Kidney capillary endothelial cell (primary cell): ENCODE results near the gene TRAPPC14.
"Not testable (repeated sequence)": the region's sequence is repeated elsewhere in the genome, so short reads cannot be mapped to it uniquely, and the experiment has no call there.

Experiments used
- DNase-seq: peaks from one replicate; pipeline ENCODE4 v3.0.0-alpha.2; 2018; ENCODE audit warnings: low spot score

The TRAPPC14 gene

GRCh38 chr7:100153708-100154535 lies 4.6 kb downstream of the TRAPPC14 start:
- DNase-seq = no peak

DNA sequence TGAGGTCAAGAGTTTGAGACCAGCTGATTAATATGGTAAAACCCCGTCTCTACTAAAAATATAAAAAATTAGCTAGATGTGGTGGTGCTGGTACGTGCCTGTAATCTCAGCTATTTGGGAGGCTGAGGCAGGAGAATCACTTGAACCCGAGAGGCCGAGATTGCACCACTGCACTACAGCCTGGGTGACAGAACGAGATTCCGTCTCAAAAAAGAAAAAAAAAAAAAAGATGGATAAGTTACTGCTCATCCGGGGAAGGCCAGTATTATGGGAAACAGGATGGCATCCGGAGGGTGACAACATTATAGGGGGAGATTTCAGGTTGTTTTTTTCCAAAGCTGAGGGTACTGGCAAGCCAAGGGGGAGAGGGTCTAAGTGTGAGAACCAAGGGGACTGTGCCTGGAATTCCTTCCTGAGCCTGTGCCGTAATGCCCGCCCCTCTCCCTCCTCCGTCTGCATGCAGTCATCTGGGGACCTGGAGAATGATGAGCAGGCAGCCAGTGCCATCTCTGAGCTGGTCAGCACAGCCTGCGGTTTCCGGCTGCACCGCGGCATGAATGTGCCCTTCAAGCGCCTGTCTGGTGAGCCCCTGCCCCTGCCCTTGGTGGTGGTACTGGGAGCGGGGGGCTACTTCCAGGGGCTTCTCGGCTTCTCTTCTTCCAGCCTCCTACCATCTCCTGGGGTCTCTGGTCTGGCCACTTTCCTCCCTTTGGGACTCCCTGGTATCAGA lies 5.4 kb downstream of the TRAPPC14 start:
- DNase-seq = no peak

DNA sequence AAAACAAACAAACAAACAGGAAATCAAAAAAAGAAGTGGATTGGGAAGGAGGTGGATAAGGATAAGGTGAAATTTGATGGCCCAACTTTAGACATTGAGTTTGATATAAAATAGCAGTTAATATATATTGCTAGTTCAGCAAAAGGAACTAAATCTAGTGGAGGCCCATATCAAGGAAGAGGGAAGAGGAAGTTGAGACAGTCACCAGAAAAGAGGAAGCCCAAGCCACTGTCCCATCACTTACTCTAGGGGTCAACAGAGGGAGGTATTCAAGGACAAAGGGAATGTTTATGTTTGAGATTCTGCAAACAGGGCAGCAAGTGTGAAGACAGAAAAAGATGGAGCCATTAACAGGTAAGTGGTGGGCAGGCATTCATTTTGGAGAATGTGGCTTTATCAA lies 6.1 kb downstream of the TRAPPC14 start:
- no peak for DNase-seq

DNA sequence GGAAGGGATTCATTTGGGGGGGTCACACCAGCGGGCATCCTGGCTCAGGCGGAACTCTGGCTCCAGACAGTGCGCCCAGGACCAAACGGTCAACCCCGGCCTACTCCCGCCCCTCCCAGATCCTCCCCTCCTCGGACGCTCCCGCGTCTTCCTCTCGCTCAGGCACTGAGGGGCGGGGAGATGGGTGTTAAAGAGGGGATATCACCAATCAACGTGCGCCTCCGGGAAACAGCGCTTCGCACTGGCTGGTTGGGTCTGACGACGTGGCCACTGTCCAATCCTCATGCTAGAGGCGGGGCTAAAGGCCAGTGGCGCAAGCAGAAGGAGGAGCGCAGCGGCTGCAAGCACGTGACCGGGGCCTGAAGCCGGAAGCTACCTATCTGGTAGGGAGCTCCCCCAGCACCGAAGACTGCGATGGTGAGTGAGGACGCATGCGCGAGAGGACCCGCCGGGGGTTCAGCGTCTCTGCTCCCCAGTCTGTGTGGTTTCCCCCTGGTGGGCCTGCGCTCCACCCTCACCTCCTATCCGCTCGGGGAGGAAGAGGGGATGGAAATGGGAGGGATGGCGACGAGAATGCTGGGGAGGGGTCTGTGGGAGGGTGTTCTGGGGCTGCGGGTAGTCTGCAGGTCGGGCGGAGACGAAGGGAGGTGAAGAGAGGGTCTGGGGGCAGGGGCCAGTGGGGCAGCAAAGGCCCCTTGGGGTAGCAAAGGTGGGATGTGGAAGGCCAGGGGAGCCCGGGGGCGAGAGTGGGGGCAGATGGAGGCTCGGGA lies 9.8 kb downstream of the TRAPPC14 start, which contains the start of gene LAMTOR4:
TSS of gene LAMTOR4 (plus strand) at position 360 of the 770 bp plus-strand sequence. CDS start at position 415, 55 bp downstream.
- peak; percentile 97 for DNase-seq

- DNase-seq = no peak
Measured at GRCh38 chr7:100148225-100148558, 10.3 kb downstream of the TRAPPC14 start.

DNA sequence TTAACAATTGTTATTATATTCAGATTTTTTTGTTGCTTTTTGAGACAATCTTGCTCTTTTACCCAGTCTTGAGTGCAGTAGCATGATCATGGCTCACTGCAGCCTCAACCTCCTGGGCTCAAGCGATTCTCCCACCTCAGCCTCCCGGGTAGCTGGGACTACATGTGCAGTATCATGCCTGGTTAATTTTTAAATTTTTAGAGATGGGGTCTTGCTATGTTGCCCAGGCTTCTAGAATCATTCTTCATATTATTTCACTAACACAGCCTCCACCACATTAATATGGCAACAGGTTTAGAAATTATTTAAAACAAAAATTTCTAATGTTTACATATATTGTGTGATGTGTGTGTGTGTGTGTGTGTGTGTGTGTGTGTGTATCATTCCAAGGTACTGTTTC lies 11.2 kb downstream of the TRAPPC14 start:
- DNase-seq = no peak

DNA sequence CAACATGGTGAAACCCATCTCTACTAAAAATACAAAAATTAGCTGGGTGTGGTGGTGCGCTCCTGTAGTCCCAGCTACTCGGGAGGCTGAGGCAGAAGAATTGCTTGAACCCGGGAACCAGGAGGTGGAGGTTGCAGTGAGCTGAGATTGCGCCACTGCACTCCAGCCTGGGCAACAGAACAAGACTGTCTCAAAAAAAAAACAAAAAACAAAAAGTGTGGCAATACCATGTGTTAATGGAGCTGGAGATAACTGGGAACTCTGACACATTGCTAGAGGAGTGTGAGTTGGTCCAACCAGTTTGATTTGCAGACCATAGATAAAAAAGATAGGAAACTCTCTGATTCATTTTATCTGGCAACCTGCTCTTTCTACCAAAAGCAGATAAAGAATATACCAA lies 12.2 kb downstream of the TRAPPC14 start:
- DNase-seq = not testable (repeated sequence)

DNA sequence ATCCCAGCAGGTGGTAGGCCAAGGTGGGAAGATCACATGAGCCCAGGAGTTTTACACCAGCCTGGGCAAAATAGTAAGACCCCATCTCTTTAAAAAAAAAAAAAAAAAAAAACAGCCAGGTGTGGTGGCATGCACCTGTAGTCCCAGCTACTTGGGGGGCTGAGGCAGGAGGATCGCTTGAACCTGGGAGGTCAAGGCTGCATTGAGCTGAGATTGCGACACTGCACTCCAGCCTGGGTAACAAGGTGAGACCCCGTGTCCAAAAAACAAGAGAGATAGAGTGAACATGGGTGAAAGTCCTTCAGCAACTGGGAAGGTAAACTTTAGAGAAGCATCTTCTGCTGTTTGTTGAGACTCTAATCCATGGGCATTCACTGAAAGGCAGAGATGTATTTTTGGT lies 16.1 kb downstream of the TRAPPC14 start:
- DNase-seq = no peak

GRCh38 chr7:100141555-100141949 lies 17.0 kb downstream of the TRAPPC14 start:
- no peak for DNase-seq

GRCh38 chr7:100137851-100138760 lies 20.4 kb downstream of the TRAPPC14 start:
- DNase-seq = no peak

GRCh38 chr7:100132697-100133151 lies 25.8 kb downstream of the TRAPPC14 start:
- peak; percentile 67 for DNase-seq

DNA sequence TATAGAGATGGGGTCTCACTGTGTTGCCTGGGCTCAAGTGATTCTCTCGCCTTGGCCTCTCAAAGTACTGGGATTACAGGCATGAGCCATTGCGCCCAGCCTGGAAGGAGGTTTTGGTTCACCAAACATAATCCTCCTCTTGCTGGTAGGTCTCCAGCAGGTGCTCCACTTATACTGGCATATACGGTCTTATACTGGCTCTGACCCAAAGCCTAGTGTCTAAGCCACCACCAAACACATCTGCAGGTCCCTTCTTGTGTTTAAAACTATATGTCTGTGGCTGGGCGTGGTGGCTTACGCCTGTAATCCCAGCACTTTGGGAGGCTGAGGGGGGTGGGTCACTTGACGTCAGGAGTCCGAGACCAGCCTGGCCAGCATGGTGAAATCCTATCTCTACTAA lies 26.4 kb downstream of the TRAPPC14 start:
- no peak for DNase-seq

DNA sequence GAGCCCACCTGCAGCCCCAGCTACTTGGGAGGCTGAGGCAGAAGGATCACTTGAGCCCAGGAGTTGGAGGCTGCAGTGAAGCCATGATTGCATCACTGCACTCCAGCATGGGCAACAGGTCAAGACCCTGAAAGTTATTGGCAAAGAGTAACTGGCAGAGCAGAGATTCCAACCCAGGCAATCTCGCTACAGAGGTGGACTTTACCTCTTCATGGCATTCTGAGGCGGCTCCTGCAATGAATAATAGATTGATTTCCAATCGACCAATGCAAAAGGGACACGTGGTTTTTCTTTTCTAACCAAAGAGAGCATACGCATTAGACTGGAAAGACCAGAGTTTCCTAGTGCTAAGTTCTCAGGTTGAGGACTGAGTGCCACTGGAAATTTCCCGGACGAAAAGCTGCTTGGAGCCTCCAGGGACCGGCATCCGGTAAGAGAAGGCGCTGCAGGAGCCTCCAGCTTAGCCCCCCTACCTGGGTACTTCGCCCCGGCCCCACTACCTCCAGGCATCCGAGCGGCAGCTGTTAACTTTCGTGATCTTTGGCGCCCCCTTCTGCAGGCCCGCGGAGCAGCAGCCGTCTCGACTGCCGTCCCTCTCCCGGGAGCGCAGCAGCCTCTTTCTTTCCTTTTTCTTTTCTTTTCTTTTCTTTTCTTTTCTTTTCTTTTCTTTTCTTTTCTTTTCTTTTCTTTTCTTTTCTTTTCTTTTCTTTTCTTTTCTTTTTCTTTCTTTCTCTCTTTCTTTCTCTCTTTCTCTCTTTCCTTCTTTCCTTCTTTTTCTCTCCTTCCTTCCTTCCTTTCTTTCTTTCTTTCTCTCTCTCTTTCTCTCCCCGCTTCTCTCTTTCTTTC lies 27.7 kb downstream of the TRAPPC14 start:
- peak; percentile 45 for DNase-seq

DNA sequence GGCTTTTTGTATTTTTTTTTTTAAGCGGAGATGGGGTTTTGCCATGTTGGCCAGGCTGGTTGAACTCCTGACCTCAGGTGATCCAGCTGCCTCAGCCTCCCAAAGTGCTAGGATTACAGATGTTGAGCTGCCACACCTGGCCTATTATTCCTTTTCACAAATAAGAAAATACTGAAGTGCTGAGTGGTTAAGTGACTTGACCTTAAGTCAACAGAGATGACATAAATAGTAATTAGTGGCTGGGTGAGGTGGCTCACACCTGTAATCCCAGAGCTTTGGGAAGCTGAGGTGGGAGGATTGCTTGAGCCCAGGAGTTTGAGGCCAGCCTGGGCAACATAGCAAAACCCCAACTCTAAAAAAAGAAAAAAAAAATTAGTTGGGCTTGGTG lies 28.3 kb downstream of the TRAPPC14 start:
- not testable (repeated sequence) for DNase-seq

- no peak for DNase-seq
Measured at GRCh38 chr7:100128637-100128963, 29.9 kb downstream of the TRAPPC14 start.

DNA sequence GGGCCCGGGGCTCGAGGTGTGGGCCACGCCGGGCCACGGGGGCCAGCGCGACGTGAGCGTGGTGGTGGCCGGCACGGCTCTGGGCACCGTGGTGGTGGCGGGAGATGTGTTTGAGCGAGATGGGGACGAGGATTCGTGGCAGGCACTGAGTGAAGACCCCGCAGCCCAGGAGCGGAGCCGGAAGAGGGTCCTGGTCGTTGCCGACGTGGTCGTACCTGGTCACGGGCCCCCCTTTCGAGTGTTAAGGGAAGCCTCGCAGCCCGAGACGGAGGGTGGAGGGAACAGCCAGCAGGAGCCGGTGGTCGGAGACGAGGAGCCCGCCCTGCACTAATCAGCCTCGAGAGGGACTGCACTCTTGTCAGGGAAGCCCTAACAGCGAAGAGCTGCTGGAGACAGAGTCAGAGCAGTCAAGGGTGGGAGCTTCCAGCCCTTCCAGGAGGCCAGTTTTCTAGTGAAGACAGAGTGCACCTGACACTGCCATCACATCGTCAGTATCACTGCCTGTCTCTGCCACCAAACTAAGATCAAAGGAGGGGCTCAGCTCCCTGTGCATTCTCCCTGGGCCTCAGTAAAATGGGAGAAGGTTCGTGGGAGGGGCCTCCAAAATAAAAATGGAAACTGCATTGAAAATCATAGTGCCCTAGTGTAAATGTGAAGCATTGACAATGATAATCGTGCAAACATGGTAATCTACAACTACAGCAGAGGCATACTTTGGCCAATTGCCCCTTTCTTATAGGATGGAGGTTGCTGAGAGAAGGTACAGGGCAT lies 30.5 kb downstream of the TRAPPC14 start:
- no peak for DNase-seq

- DNase-seq = peak; percentile 84
Measured at GRCh38 chr7:100126931-100127865, 31.3 kb downstream of the TRAPPC14 start, which contains the start of gene MBLAC1. Gene MBLAC1 (plus strand): TSS chr7:100126967. CDS start chr7:100127396, 429 bp downstream.

GRCh38 chr7:100126239-100126930 lies 32.1 kb downstream of the TRAPPC14 start:
- no peak for DNase-seq
